Measurements from ENCODE around the gene TTLL12. TPM values are rescaled to one million over a fixed set of nuclear protein-coding genes. Genes with fewer than 3 reads are reported as not detected.

The TTLL12 gene
- total RNA-seq, 1 donor from 2014 or later = 10.6 TPM

- intact Hi-C loops (cut with DNase I) = no loop called here
- TF ChIP-seq CTCF (IDR thresholded peaks at IDR 0.05) = no peak
- H3K36me3 ChIP-seq = no peaks in the 10 kb centered on the region
These were observed 26.1 kb upstream of the TTLL12 start for GRCh38 chr22:43213051-43213450.

GRCh38 chr22:43212434-43212952 is 25.6 kb upstream of the TTLL12 start:
- H3K4me3 ChIP-seq = no peak overlapping the region
- H3K27ac ChIP-seq = no peak overlapping the region
- H3K27me3 ChIP-seq = no peaks in the 10 kb centered on the region
- intact Hi-C loops (cut with DNase I) = no loop called here
- H3K36me3 ChIP-seq = no peaks in the 10 kb centered on the region
- H3K4me1 ChIP-seq = no peaks in the 10 kb centered on the region
- H3K9me3 ChIP-seq = no peaks in the 10 kb centered on the region
- no peak for TF ChIP-seq CTCF (IDR thresholded peaks at IDR 0.05)
- no peak for DNase-seq (ENCODE audit: low spot score in 2 of 2)

More at GRCh38 chr22:43213051-43213450, 26.1 kb upstream of the TTLL12 start:
- H3K9me3 ChIP-seq = no peaks in the 10 kb centered on the region
- no peak overlapping the region for H3K4me3 ChIP-seq
- no peak for DNase-seq (ENCODE audit: low spot score in 2 of 2)
- no peaks in the 10 kb centered on the region for H3K27me3 ChIP-seq
- H3K27ac ChIP-seq = no peak overlapping the region
- H3K4me1 ChIP-seq = no peaks in the 10 kb centered on the region

- DNase-seq (ENCODE audit: low spot score in 2 of 2) = no peak
- intact Hi-C loops (cut with DNase I) = no loop called here
These were observed 25.1 kb upstream of the TTLL12 start for GRCh38 chr22:43211941-43212433.

GRCh38 chr22:43210631-43211515 is 23.9 kb upstream of the TTLL12 start:
- no peak for DNase-seq (ENCODE audit: low spot score in 2 of 2)
- H3K9me3 ChIP-seq = no peaks in the 10 kb centered on the region
- H3K4me3 ChIP-seq = no peak overlapping the region
- H3K27me3 ChIP-seq = no peaks in the 10 kb centered on the region
- no peaks in the 10 kb centered on the region for H3K36me3 ChIP-seq
- no peak overlapping the region for H3K27ac ChIP-seq
- intact Hi-C loops (cut with DNase I) = no loop called here
- H3K4me1 ChIP-seq = no peaks in the 10 kb centered on the region
- no peak for TF ChIP-seq CTCF (IDR thresholded peaks at IDR 0.05)

More at GRCh38 chr22:43211941-43212433, 25.1 kb upstream of the TTLL12 start:
- Histone ChIP-seq H3K4me3 (no peak overlapping the region), H3K27ac (no peak overlapping the region), H3K4me1 (no peaks in the 10 kb centered on the region), H3K27me3 (no peaks in the 10 kb centered on the region), H3K36me3 (no peaks in the 10 kb centered on the region), H3K9me3 (no peaks in the 10 kb centered on the region)
- no peak for TF ChIP-seq CTCF (IDR thresholded peaks at IDR 0.05)

GRCh38 chr22:43209971-43210370 is 23.0 kb upstream of the TTLL12 start:
- Histone ChIP-seq H3K4me1 (no peaks in the 10 kb centered on the region), H3K27ac (no peak overlapping the region), H3K9me3 (no peaks in the 10 kb centered on the region), H3K27me3 (no peaks in the 10 kb centered on the region), H3K4me3 (no peak overlapping the region), H3K36me3 (no peaks in the 10 kb centered on the region)
- DNase-seq (ENCODE audit: low spot score in 2 of 2) = no peak
- intact Hi-C loops (cut with DNase I) = no loop called here
- no peak for TF ChIP-seq CTCF (IDR thresholded peaks at IDR 0.05)
